Fibroblast of lung (primary cell): ENCODE measurements around the gene CHCHD5. TPM values are rescaled to one million over a fixed set of nuclear protein-coding genes. Genes with fewer than 3 reads are reported as not detected.

Source experiments
- DNase-seq, 2 donors: peaks; one replicate each; pipeline versions ENCODE4 v3.0.0 to v3.0.0-alpha.2; 2010; ENCODE audit warnings: low read depth in 2 of 2
- H2AFZ ChIP-seq: 2 replicates; pipeline ENCODE4 v1.5.1; 2012; ENCODE audit warnings: low read length, control low read depth, inconsistent platforms
- H3K27ac ChIP-seq: 2 replicates; pipeline ENCODE4 v1.5.1; 2011; ENCODE audit warnings: low read length, control low read depth; ENCODE audit not compliant: insufficient read depth
- H3K27me3 ChIP-seq: 2 replicates; pipeline ENCODE4 v1.5.1; 2011; ENCODE audit warnings: mild to moderate bottlenecking, low read length; ENCODE audit not compliant: control insufficient read depth, insufficient read depth
- H3K36me3 ChIP-seq: 2 replicates; pipeline ENCODE4 v1.5.1; 2011; ENCODE audit warnings: low read length; ENCODE audit not compliant: control insufficient read depth, insufficient read depth
- H3K4me1 ChIP-seq: 2 replicates; pipeline ENCODE4 v1.5.1; 2011; ENCODE audit warnings: low read length; ENCODE audit not compliant: control insufficient read depth, insufficient read depth; ENCODE audit errors: extremely low read depth
- H3K4me2 ChIP-seq: 2 replicates; pipeline ENCODE4 v1.5.1; 2011; ENCODE audit warnings: low read length, control low read depth; ENCODE audit not compliant: insufficient read depth; ENCODE audit errors: extremely low read depth
- H3K4me3 ChIP-seq, 4 experiments: fragments of 200-600 bp in 1 of 4; sonication (generic) in 1 of 4; replicated peaks in 1 of 4; 2 replicates each; pipeline ENCODE4 v1.5.1; 2011 to 2016; ENCODE audit warnings: low read length in 4 of 4, low read depth in 3 of 4, mild to moderate bottlenecking in 3 of 4, control low read depth in 2 of 4, inconsistent platforms in 1 of 4, mixed read lengths in 1 of 4; ENCODE audit not compliant: insufficient read depth in 1 of 4; ENCODE audit errors: control extremely low read depth in 1 of 4
- H3K79me2 ChIP-seq: 2 replicates; pipeline ENCODE4 v1.5.1; 2012; ENCODE audit warnings: mild to moderate bottlenecking, low read length, inconsistent platforms; ENCODE audit not compliant: control insufficient read depth, insufficient read depth
- H3K9ac ChIP-seq: 2 replicates; pipeline ENCODE4 v1.5.1; 2011; ENCODE audit warnings: mild to moderate bottlenecking, low read length, control low read depth; ENCODE audit not compliant: insufficient read depth
- H3K9me3 ChIP-seq: 2 replicates; pipeline ENCODE4 v1.5.1; 2012; ENCODE audit warnings: low read depth, low read length; ENCODE audit not compliant: control insufficient read depth, insufficient read depth
- H4K20me1 ChIP-seq: 2 replicates; pipeline ENCODE4 v1.5.1; 2011; ENCODE audit warnings: low read length; ENCODE audit not compliant: control insufficient read depth, insufficient read depth; ENCODE audit errors: extremely low read depth
- EZH2 ChIP-seq: IDR thresholded peaks from 2 replicates; pipeline ENCODE4 v1.5.1; 2012; ENCODE audit warnings: low read length, control low read depth, mild to moderate bottlenecking; ENCODE audit errors: missing control alignments
- polyA plus RNA-seq, 2 donors: library from polyadenylated mRNA; depleted of rRNA in 1 of 2; stranded (reverse) in 1 of 2; unstranded in 1 of 2; fragments of >200 nt; gene quantifications; 2 replicates each; pipeline ENCODE4 v1.2.1, GENCODE V29; 2011 to 2012; ENCODE audit warnings: missing spikeins in 1 of 2
- total RNA-seq: library from RNA; depleted of rRNA; stranded (reverse); fragments of >200 nt; gene quantifications from 2 replicates; pipeline ENCODE4 v1.2.1, GENCODE V29; 2014
- TF ChIP-seq, protein P1 (sequence below), 2 donors: IDR thresholded peaks in 1 of 2; conservative IDR thresholded peaks in 1 of 2; 1 replicate in 1 of 2; 2 replicates in 1 of 2; pipeline ENCODE4 v1.5.1; 2011 to 2012; ENCODE audit warnings: low read length in 2 of 2, control low read depth in 1 of 2, inconsistent platforms in 1 of 2, low read depth in 1 of 2, mild to moderate bottlenecking in 1 of 2

CHCHD5 gene
- total and polyA plus RNA-seq, 2 donors (not counting 1 experiment from before 2014, with no cell fraction given), result 10.5 to 17.0 TPM

DNA sequence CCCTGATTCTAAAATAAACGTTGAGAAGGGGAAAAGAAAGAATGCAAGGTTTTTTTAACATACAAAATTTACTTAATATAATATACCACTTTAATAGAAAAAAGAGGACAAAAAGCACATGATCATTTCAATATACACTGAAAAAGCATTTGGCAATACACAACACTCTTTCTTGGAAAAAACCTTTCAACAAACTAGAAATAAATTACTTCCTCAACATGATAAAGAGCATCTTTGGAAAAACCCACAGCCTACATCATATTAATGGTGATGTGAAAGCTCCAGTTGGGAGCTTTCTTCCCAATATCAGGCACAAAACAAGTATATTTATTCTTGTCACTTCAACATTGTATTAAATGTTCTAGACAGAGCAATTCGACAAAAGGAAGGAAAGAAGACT lies 45.1 kb upstream of the CHCHD5 start:
- Histone ChIP-seq H3K4me3 (no peak overlapping the region), H3K27me3 (no peaks in the 10 kb centered on the region), H2AFZ (no peak overlapping the region), H3K4me1 (peaks cover 2% of the 10 kb centered on the region), H4K20me1 (no peaks in the 10 kb centered on the region), H3K4me2 (no peak overlapping the region), H3K79me2 (peaks cover 18% of the 10 kb centered on the region), H3K36me3 (no peaks in the 10 kb centered on the region), H3K27ac (no peak overlapping the region), H3K9me3 (no peaks in the 10 kb centered on the region), H3K9ac (no peak overlapping the region)
- no peak for DNase-seq
- no peak for TF ChIP-seq EZH2
- TF ChIP-seq, protein P1, sequence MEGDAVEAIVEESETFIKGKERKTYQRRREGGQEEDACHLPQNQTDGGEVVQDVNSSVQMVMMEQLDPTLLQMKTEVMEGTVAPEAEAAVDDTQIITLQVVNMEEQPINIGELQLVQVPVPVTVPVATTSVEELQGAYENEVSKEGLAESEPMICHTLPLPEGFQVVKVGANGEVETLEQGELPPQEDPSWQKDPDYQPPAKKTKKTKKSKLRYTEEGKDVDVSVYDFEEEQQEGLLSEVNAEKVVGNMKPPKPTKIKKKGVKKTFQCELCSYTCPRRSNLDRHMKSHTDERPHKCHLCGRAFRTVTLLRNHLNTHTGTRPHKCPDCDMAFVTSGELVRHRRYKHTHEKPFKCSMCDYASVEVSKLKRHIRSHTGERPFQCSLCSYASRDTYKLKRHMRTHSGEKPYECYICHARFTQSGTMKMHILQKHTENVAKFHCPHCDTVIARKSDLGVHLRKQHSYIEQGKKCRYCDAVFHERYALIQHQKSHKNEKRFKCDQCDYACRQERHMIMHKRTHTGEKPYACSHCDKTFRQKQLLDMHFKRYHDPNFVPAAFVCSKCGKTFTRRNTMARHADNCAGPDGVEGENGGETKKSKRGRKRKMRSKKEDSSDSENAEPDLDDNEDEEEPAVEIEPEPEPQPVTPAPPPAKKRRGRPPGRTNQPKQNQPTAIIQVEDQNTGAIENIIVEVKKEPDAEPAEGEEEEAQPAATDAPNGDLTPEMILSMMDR (conservative IDR thresholded peaks at IDR 0.05 in 1 of 2, IDR thresholded peaks at IDR 0.05 in 1 of 2; ENCODE audit: low read depth in 1 of 2, low read length in 2 of 2), result no peak

DNA sequence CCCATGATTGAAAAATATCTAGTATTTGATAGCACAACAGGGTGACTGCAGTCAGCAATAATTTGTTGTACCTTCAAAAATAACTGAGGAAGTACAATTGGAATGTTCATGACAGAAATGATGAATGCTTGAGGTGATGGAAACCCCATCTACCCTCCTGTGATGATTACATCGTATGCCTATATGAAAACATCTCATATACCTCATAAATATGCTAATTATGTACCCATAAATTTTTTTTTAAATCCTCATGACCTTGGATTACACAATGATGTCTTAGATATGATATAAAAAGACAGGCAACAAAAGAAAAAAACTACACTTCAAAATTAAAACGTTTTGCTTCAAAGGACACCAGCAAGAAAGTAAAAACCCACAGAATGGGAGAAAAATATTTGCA lies 43.5 kb upstream of the CHCHD5 start:
- H3K27me3 ChIP-seq, result no peaks in the 10 kb centered on the region
- TF ChIP-seq EZH2, result no peak
- TF ChIP-seq, protein P1 (conservative IDR thresholded peaks at IDR 0.05 in 1 of 2, IDR thresholded peaks at IDR 0.05 in 1 of 2; ENCODE audit: low read depth in 1 of 2, low read length in 2 of 2), result no peak
- no peak for DNase-seq
- H4K20me1 ChIP-seq, result no peaks in the 10 kb centered on the region
- H3K79me2 ChIP-seq, result peaks cover 25% of the 10 kb centered on the region
- no peak overlapping the region for H2AFZ ChIP-seq
- no peak overlapping the region for H3K27ac ChIP-seq
- H3K4me1 ChIP-seq, result peaks cover 2% of the 10 kb centered on the region
- H3K36me3 ChIP-seq, result no peaks in the 10 kb centered on the region
- H3K9me3 ChIP-seq, result no peaks in the 10 kb centered on the region
- no peak overlapping the region for H3K4me3 ChIP-seq
- no peak overlapping the region for H3K9ac ChIP-seq
- H3K4me2 ChIP-seq, result peak overlapping the region; percentile 90

DNA sequence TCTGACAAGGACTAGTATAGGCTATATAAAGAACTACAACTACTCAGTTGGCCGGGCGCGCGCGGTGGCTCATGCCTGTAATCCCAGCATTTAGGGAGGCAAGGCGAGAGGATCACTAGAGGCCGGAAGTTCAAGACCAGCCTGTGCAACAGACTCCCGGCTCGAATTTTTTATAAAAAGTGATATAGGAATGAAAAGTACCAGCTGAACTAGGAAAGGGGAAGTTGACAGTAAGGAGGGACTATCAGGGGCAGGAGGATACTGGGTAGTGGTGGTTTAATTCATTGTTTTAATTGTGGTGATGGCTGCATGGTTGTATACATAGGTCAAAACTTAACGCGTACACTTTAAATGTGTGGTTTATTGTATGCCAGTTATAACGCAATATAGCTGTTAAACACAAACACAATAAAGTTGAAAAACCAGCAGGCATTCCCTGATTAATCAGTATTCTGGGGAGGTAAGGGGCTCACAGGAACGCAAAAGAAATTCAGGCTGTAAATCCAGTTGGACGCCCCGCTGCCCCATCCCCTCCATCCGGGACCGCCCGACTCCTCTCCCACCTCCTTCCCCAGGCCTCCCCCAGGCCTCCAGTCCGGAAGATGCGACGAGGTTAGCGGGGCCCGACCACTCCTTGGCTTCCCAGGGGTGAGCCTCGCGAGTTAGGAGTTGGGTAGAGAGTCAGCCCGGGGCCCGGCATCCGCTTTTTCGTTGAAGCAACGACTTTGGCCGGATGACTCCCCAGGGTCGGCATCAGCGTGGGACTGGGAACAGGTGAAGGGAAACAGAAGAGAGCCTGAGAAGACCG lies 42.9 kb upstream of the CHCHD5 start:
- peak overlapping the region; percentile 98 for H2AFZ ChIP-seq
- H3K4me1 ChIP-seq, result peaks cover 2% of the 10 kb centered on the region
- peak overlapping the region; percentile 88 to 98 (median 97) for H3K4me3 ChIP-seq
- H3K27ac ChIP-seq, result peak overlapping the region; percentile 93
- no peaks in the 10 kb centered on the region for H3K9me3 ChIP-seq
- H3K79me2 ChIP-seq, result peaks cover 28% of the 10 kb centered on the region
- H3K27me3 ChIP-seq, result no peaks in the 10 kb centered on the region
- H3K9ac ChIP-seq, result peak overlapping the region; percentile 86
- H3K36me3 ChIP-seq, result no peaks in the 10 kb centered on the region
- DNase-seq, result peak in 1 of 2 donors; percentile 60
- H3K4me2 ChIP-seq, result peak overlapping the region; percentile 90
- no peaks in the 10 kb centered on the region for H4K20me1 ChIP-seq
- no peak for TF ChIP-seq EZH2
- TF ChIP-seq, protein P1 (conservative IDR thresholded peaks at IDR 0.05 in 1 of 2, IDR thresholded peaks at IDR 0.05 in 1 of 2; ENCODE audit: low read depth in 1 of 2, low read length in 2 of 2), result no peak
